H1 (cell line): ENCODE measurements around the gene GINS3. TPM values are rescaled to one million over a fixed set of nuclear protein-coding genes. Genes with fewer than 3 reads are reported as not detected.

Source experiments
- CTCF ChIA-PET: fragments of 300-600 bp; sonication (Branson Sonifier 250); formaldehyde crosslinking; loops from one replicate; lab custom pipeline; 2021; ENCODE audit not compliant: partially characterized antibody; lab: Charles Lee
- POLR2A ChIA-PET: fragments of 300-600 bp; sonication (Branson Sonifier 250); formaldehyde crosslinking; loops from one replicate; lab custom pipeline; 2021; ENCODE audit warnings: inconsistent platforms; ENCODE audit not compliant: partially characterized antibody; lab: Charles Lee
- DNase-seq, 2 experiments: peaks; one replicate each; pipeline versions ENCODE4 v3.0.0 to v3.0.0-alpha.2; 2010 to 2022; ENCODE audit warnings: low spot score in 2 of 2, low read depth in 1 of 2, mixed read lengths in 1 of 2
- FAIRE-seq: peaks from 2 replicates; lab custom pipeline; 2011; peaks lifted over from hg19 to GRCh38; lab: Jason Lieb, UNC
- H2AFZ ChIP-seq: 2 replicates; pipeline ENCODE4 v1.8.1; 2012; ENCODE audit warnings: low read length, inconsistent platforms
- H2AK5ac ChIP-seq: 2 replicates; pipeline ENCODE4 v1.6.1; 2013; ENCODE audit warnings: low read depth, low read length
- H2BK120ac ChIP-seq: replicated peaks from 2 replicates; pipeline ENCODE3; 2013; ENCODE audit warnings: low read depth, low read length, inconsistent platforms
- H2BK12ac ChIP-seq: 2 replicates; pipeline ENCODE4 v1.6.1; 2013; ENCODE audit warnings: low read depth, low read length
- H2BK15ac ChIP-seq: 2 replicates; pipeline ENCODE4 v1.6.1; 2013; ENCODE audit warnings: low read length
- H2BK20ac ChIP-seq: 2 replicates; pipeline ENCODE4 v1.6.1; 2013; ENCODE audit warnings: low read length
- H2BK5ac ChIP-seq: 2 replicates; pipeline ENCODE4 v1.6.1; 2013; ENCODE audit warnings: low read depth, low read length
- H3K14ac ChIP-seq: 2 replicates; pipeline ENCODE4 v1.6.1; 2013; ENCODE audit warnings: inconsistent platforms; ENCODE audit not compliant: insufficient read length
- H3K18ac ChIP-seq: 2 replicates; pipeline ENCODE4 v1.6.1; 2013; ENCODE audit warnings: low read length; ENCODE audit errors: extremely low read depth
- H3K23ac ChIP-seq: 2 replicates; pipeline ENCODE4 v1.6.1; 2013; ENCODE audit warnings: inconsistent platforms; ENCODE audit not compliant: insufficient read length
- H3K23me2 ChIP-seq: 2 replicates; pipeline ENCODE4 v1.6.1; 2013; ENCODE audit warnings: low read depth, low read length
- H3K27ac ChIP-seq: 2 replicates; pipeline ENCODE4 v1.6.1; 2011; ENCODE audit warnings: low read depth, low read length, inconsistent platforms
- H3K27me3 ChIP-seq, 4 experiments: replicated peaks in 1 of 4; 1 replicate in 1 of 4; 2 replicates in 3 of 4; pipeline versions ENCODE4 v1.6.1 to v1.8.1; 2011 to 2013; ENCODE audit warnings: low read length in 3 of 4, mild to moderate bottlenecking in 3 of 4, inconsistent platforms in 2 of 4, mixed read lengths in 2 of 4, moderate library complexity in 1 of 4; ENCODE audit not compliant: control insufficient read depth in 3 of 4, insufficient read depth in 3 of 4; ENCODE audit errors: extremely low read depth in 1 of 4
- H3K36me3 ChIP-seq, 4 experiments: 2 replicates each; pipeline versions ENCODE4 v1.6.1 to v1.8.1; 2011 to 2013; ENCODE audit warnings: mild to moderate bottlenecking in 4 of 4, low read length in 3 of 4, moderate library complexity in 2 of 4, control low read depth in 1 of 4, inconsistent platforms in 1 of 4; ENCODE audit not compliant: insufficient read depth in 4 of 4, control insufficient read depth in 2 of 4
- H3K4ac ChIP-seq: replicated peaks from 2 replicates; pipeline ENCODE3; 2013; ENCODE audit warnings: low read length, low read depth, mixed read lengths, inconsistent platforms; ENCODE audit not compliant: insufficient read length
- H3K4me1 ChIP-seq, 4 experiments: replicated peaks in 1 of 4; 1 replicate in 1 of 4; 2 replicates in 3 of 4; pipeline versions ENCODE4 v1.6.1 to v1.8.1; 2011 to 2013; ENCODE audit warnings: low read length in 3 of 4, inconsistent platforms in 2 of 4, mixed read lengths in 1 of 4; ENCODE audit not compliant: insufficient read depth in 4 of 4, control insufficient read depth in 3 of 4
- H3K4me2 ChIP-seq, 2 experiments: 2 replicates each; pipeline versions ENCODE4 v1.6.1 to v1.8.1; 2011 to 2013; ENCODE audit warnings: low read depth in 2 of 2, low read length in 2 of 2, control low read depth in 1 of 2, inconsistent platforms in 1 of 2, mild to moderate bottlenecking in 1 of 2; ENCODE audit not compliant: insufficient read depth in 1 of 2
- H3K4me3 ChIP-seq, 4 experiments: fragments of 200-600, 300-600 bp in 1 of 4; sonication (generic), shearing (Covaris generic), sonication (Bioruptor Twin) in 1 of 4; 2 replicates each; pipeline versions ENCODE4 v1.5.1 to v1.8.1; 2011 to 2016; ENCODE audit warnings: low read length in 4 of 4, low read depth in 3 of 4, control low read depth in 2 of 4, inconsistent platforms in 2 of 4, mild to moderate bottlenecking in 2 of 4, mixed read lengths in 1 of 4, moderate library complexity in 1 of 4; ENCODE audit not compliant: insufficient read depth in 2 of 4; ENCODE audit errors: extremely low read depth in 1 of 4
- H3K56ac ChIP-seq: replicated peaks from 2 replicates; pipeline ENCODE3; 2013; ENCODE audit warnings: low read depth, mild to moderate bottlenecking, mixed read lengths, low read length, inconsistent platforms; ENCODE audit not compliant: insufficient read length
- H3K79me1 ChIP-seq: 2 replicates; pipeline ENCODE4 v1.6.1; 2013; ENCODE audit warnings: low read depth, low read length, control low read depth
- H3K79me2 ChIP-seq, 2 experiments: 2 replicates each; pipeline versions ENCODE4 v1.6.1 to v1.8.1; 2012 to 2013; ENCODE audit warnings: low read length in 2 of 2, mild to moderate bottlenecking in 2 of 2, inconsistent platforms in 1 of 2; ENCODE audit not compliant: insufficient read depth in 2 of 2, control insufficient read depth in 1 of 2
- H3K9ac ChIP-seq, 4 experiments: replicated peaks in 1 of 4; 1 replicate in 1 of 4; 2 replicates in 3 of 4; pipeline versions ENCODE4 v1.6.1 to v1.8.1; 2011 to 2013; ENCODE audit warnings: low read depth in 3 of 4, low read length in 3 of 4, control low read depth in 2 of 4, mild to moderate bottlenecking in 2 of 4, moderate library complexity in 2 of 4, inconsistent platforms in 1 of 4; ENCODE audit errors: extremely low read depth in 1 of 4
- H3K9me3 ChIP-seq, 2 experiments: 2 replicates each; pipeline versions ENCODE4 v1.6.1 to v1.8.1; 2012 to 2013; ENCODE audit warnings: mild to moderate bottlenecking in 2 of 2, moderate library complexity in 2 of 2, control low read depth in 1 of 2, inconsistent platforms in 1 of 2, low read depth in 1 of 2, low read length in 1 of 2, mixed read lengths in 1 of 2; ENCODE audit not compliant: insufficient read depth in 2 of 2
- H4K20me1 ChIP-seq, 2 experiments: replicated peaks in 1 of 2; 2 replicates each; pipeline versions ENCODE3 to v1.8.1; 2011 to 2013; ENCODE audit warnings: inconsistent platforms in 2 of 2, low read length in 2 of 2, mild to moderate bottlenecking in 1 of 2; ENCODE audit not compliant: insufficient read depth in 2 of 2, control insufficient read depth in 1 of 2
- H4K5ac ChIP-seq: 2 replicates; pipeline ENCODE4 v1.6.1; 2013; ENCODE audit warnings: low read length, low read depth, mixed read lengths, inconsistent platforms; ENCODE audit not compliant: insufficient read length
- H4K8ac ChIP-seq: 2 replicates; pipeline ENCODE4 v1.8.0; 2013; ENCODE audit warnings: mild to moderate bottlenecking, moderate library complexity, low read length, inconsistent platforms; ENCODE audit not compliant: insufficient read depth; ENCODE audit errors: extremely low read depth
- H4K91ac ChIP-seq: replicated peaks from 2 replicates; pipeline ENCODE3; 2013; ENCODE audit warnings: low read length, mixed read lengths, inconsistent platforms; ENCODE audit not compliant: insufficient read length
- BCL11A ChIP-seq, 2 experiments: IDR thresholded peaks; one replicate each; pipeline ENCODE4 v1.6.1; 2011; ENCODE audit warnings: low read depth in 2 of 2, low read length in 2 of 2, mild to moderate bottlenecking in 2 of 2
- CREB1 ChIP-seq: IDR thresholded peaks from 2 replicates; pipeline ENCODE4 v1.6.1; 2012; ENCODE audit warnings: inconsistent platforms
- CTBP2 ChIP-seq: IDR thresholded peaks from 2 replicates; pipeline ENCODE4 v1.7.0; 2011; ENCODE audit warnings: borderline replicate concordance, mild to moderate bottlenecking, moderate library complexity, mixed read lengths, low read length; ENCODE audit not compliant: insufficient read depth, insufficient read length
- JUND ChIP-seq: IDR thresholded peaks from 2 replicates; pipeline ENCODE4 v1.6.1; 2011; ENCODE audit warnings: mild to moderate bottlenecking, improper control_type of control experiment, low read length
- KDM5A ChIP-seq: fragments of 200-600 bp; IDR thresholded peaks from 2 replicates; pipeline ENCODE4 v1.7.1; 2012; ENCODE audit warnings: mild to moderate bottlenecking, low read length, inconsistent platforms, mixed read lengths
- NRF1 ChIP-seq: IDR thresholded peaks from 2 replicates; pipeline ENCODE4 v1.6.1; 2011; ENCODE audit warnings: mild to moderate bottlenecking, low read depth, low read length, improper control_type of control experiment
- POU5F1 ChIP-seq: IDR thresholded peaks from 2 replicates; pipeline ENCODE4 v1.6.1; 2011; ENCODE audit warnings: low read depth, mild to moderate bottlenecking, low read length, moderate library complexity
- SIN3A ChIP-seq, 2 experiments: IDR thresholded peaks in 1 of 2; conservative IDR thresholded peaks in 1 of 2; 2 replicates each; pipeline ENCODE4 v1.6.1; 2011 to 2012; ENCODE audit warnings: low read length in 2 of 2, improper control_type of control experiment in 1 of 2, low read depth in 1 of 2, mild to moderate bottlenecking in 1 of 2
- SIRT6 ChIP-seq: IDR thresholded peaks from one replicate; pipeline ENCODE4 v1.7.1; 2012; ENCODE audit warnings: low read length, inconsistent platforms
- SP2 ChIP-seq: IDR thresholded peaks from 2 replicates; pipeline ENCODE4 v1.6.1; 2012; ENCODE audit warnings: mild to moderate bottlenecking, low read length, inconsistent platforms
- TAF1 ChIP-seq: IDR thresholded peaks from 2 replicates; pipeline ENCODE4 v1.6.1; 2011; ENCODE audit warnings: mild to moderate bottlenecking, low read depth, low read length
- WGBS, 2 experiments: shearing (Covaris generic) in 1 of 2; methylation state at CpG; one replicate each; pipeline versions ENCODE4 v1.1.6 to v1.1.7; 2013 to 2015; ENCODE audit warnings: low lambda C conversion rate in 2 of 2, mixed read lengths in 2 of 2, inconsistent platforms in 1 of 2, low coverage in 1 of 2, missing lambda C conversion rate in 1 of 2; ENCODE audit not compliant: insufficient replicate concordance in 2 of 2, insufficient coverage in 1 of 2, insufficient read length in 1 of 2; ENCODE audit errors: extremely low coverage in 1 of 2, missing lambda C conversion rate in 1 of 2; 5-methylcytosine and 5-hydroxymethylcytosine counted together
- polyA plus RNA-seq, 7 experiments: library from polyadenylated mRNA; depleted of rRNA in 3 of 7; stranded (reverse) in 5 of 7; unstranded in 2 of 7; fragments of >200 nt in 5 of 7; fragments of 200-250 nt in 2 of 7; gene quantifications; 1 replicate in 5 of 7; 2 replicates in 1 of 7; 4 replicates in 1 of 7; pipeline versions ENCODE4 v1.2.1 to v1.2.3, GENCODE V29; 2011 to 2013; ENCODE audit warnings: missing spikeins in 2 of 7, mixed read lengths in 2 of 7
- total RNA-seq: library from RNA; stranded (reverse); fragmentation: NEBNext Ultra II Directional; extraction: Animal tissue kit (Norgen Biotek cat#: 25700); gene quantifications from 2 replicates; pipeline ENCODE4 v1.2.1, GENCODE V29; 2021

Gene GINS3
- total and polyA plus RNA-seq, 2 of the 8 experiments (the other 6 are each of a cell fraction or from before 2014, with no cell fraction given) = 12.9 to 15.4 TPM

DNA sequence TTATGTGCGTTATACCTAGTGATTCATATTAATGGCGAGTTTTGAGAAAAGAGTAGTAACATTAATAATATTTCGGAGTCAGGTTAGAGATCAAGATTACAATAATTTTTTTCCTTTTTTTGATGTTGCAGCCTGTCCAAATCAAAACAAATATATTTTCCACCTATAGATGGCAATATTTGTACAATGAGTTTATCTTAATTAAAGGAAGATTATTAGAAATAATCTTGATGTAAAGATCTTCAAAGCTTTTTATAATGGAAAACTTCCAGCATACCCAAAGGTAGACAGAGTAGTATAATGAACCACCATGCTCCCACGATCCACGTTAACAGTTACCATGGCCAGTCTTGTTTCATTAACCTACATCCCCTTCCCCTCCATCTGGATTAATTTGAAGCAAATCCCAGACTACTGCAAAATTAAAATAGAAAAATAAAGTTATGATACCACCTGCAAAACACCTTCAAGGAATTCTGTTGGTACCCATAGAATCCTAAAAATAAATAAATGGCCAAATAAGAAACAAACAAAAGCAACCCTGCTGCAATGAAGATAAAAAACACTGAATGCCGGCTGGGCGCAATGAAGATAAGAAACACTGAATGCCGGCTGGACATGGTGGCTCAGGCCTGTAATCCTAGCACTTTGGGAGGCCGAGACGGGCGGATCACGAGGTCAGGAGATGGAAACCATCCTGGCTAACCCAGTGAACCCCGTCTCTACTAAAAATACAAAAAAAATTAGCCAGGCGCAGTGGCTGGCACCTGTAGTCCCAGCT, 46.5 kb upstream of the GINS3 start:
- FAIRE-seq = no peak

More for the DNA sequence above, 46.5 kb upstream of the GINS3 start:
- H2AFZ ChIP-seq = no peak overlapping the region
- peaks cover 0 to 4% (median 0%) of the 10 kb centered on the region in 4 experiments; a peak in 1 of 7 replicates for H3K27me3 ChIP-seq
- no peak overlapping the region for H3K23ac ChIP-seq
- no peak overlapping the region for H2BK15ac ChIP-seq
- no peak overlapping the region for H3K4me3 ChIP-seq
- H2AK5ac ChIP-seq = no peak overlapping the region
- 87% methylated on average over 14 of the region's 14 CpGs; no CpG with 5 or more reads in 1 of the 2 experiments for WGBS, 2 experiments
- no peak for TF ChIP-seq TAF1
- no peak for TF ChIP-seq JUND
- no peak for TF ChIP-seq KDM5A
- no peak for TF ChIP-seq NRF1
- TF ChIP-seq SIN3A (conservative IDR thresholded peaks at IDR 0.05 in 1 of 2, IDR thresholded peaks at IDR 0.05 in 1 of 2; ENCODE audit: low read depth in 1 of 2, low read length in 2 of 2) = no peak
- no peak for TF ChIP-seq SIRT6
- TF ChIP-seq POU5F1 = no peak
- no peak for TF ChIP-seq BCL11A (IDR thresholded peaks at IDR 0.05; ENCODE audit: low read depth in 2 of 2, low read length in 2 of 2)
- TF ChIP-seq SP2 = no peak
- no peak for TF ChIP-seq CREB1
- no peak for TF ChIP-seq CTBP2
- POLR2A ChIA-PET = no interaction called here
- H4K8ac ChIP-seq = no peak overlapping the region; the same call in 1 of the 2 replicates
- H3K36me3 ChIP-seq = no peaks in the 10 kb centered on the region
- no peak overlapping the region for H3K4me2 ChIP-seq
- no peak overlapping the region for H3K9ac ChIP-seq
- no peak overlapping the region for H3K14ac ChIP-seq
- no peak for DNase-seq
- H3K79me1 ChIP-seq = no peaks in the 10 kb centered on the region
- H4K20me1 ChIP-seq = no peaks in the 10 kb centered on the region
- H4K5ac ChIP-seq = no peak overlapping the region
- H2BK120ac ChIP-seq = no peak overlapping the region
- H3K9me3 ChIP-seq = no peaks in the 10 kb centered on the region
- H2BK12ac ChIP-seq = no peak overlapping the region
- no peak overlapping the region for H3K27ac ChIP-seq
- H2BK5ac ChIP-seq = no peak overlapping the region
- no peak overlapping the region for H2BK20ac ChIP-seq
- CTCF ChIA-PET = interaction anchor here (0.6 to 1.2 kb wide), 4 partner anchors 23 to 251 kb away, joined by 3 to 4 read pairs (median 4); no protein-coding TSS in a partner anchor
- H3K4ac ChIP-seq = no peak overlapping the region
- no peaks in the 10 kb centered on the region; the same call in 1 of the 2 replicates for H3K23me2 ChIP-seq
- H3K79me2 ChIP-seq = no peaks in the 10 kb centered on the region
- H3K18ac ChIP-seq = no peak overlapping the region
- peaks cover 0 to 7% (median 3%) of the 10 kb centered on the region in 4 experiments; a peak in 3 of 7 replicates for H3K4me1 ChIP-seq
- no peak overlapping the region for H3K56ac ChIP-seq
- no peak overlapping the region for H4K91ac ChIP-seq
